GM21529 (cell line): Measurements from ENCODE around the gene CMIP.
"Not testable (repeated sequence)": the region's sequence is repeated elsewhere in the genome, so short reads cannot be mapped to it uniquely, and the experiment has no call there.

ENCODE experiments used
- ATAC-seq: cut with Tn5 transposase; IDR thresholded peaks from one replicate; pipeline ENCODE4 v1.9.1; 2021; ENCODE audit not compliant: unreplicated experiment

CMIP gene

DNA sequence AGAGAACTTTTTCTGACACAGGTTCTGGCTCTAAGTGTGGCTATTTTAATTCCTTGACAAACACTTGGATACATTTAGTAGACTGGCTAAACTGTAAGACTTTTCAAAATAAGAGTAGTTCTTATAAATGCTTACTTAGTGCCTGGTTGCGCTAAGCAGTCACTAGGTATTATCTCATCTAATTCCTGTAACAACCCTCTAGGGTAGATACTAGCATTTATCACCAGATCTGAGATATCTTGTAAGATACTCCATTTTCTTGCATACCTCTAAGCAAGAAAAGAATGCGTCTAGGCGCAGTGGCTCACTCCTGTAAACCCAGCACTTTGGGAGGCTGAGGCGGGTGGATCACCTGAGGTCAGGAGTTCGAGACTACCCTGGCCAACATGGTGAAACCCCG lies 131.2 kb downstream of the CMIP start:
- no peak for ATAC-seq

DNA sequence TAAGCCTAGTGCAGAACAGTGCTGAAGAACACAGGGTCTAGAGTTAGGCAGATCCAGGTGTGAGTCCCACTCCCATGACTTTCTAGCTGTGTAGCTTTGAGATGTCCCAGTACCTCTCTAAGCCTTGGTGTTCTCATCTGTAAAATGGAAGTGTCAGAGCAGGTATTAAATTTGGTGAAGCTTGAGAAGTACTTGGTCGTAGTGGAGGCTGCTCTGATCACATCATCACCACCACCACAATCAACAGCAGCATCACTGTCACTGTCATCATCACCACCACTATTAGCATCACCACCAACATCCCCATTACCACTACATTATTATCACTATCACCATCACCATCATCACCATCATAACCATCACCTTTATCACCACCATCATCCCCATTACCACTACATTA lies 132.1 kb downstream of the CMIP start:
- ATAC-seq, result no peak

DNA sequence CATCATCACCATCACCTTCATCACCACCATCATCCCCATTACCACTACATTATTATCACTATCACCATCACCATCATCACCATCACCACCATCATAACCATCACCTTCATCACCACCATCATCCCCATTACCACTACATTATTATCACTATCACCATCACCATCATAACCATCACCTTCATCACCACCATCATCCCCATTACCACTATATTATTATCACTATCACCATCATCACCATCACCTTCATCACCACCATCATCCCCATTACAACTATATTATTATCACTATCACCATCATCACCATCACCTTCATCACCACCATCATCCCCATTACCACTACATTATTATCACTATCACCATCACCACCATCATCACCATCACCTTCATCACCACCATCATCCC lies 132.7 kb downstream of the CMIP start:
- not testable (repeated sequence) for ATAC-seq

DNA sequence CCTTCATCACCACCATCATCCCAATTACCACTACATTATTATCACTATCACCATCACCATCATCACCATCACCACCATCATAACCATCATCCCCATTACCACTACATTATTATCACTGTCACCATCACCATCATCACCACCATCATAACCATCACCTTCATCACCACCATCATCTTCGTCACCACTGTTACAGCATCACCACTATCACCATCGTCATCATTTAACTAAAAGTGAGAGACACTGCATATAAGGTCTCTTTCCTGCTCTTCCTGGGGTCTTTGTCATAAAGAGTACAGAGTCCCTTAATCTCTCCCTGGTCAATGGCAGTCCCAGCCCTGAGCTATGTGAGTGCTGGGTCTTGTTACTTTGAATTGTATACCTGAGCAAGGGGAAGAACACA lies 133.5 kb downstream of the CMIP start:
- no peak for ATAC-seq

DNA sequence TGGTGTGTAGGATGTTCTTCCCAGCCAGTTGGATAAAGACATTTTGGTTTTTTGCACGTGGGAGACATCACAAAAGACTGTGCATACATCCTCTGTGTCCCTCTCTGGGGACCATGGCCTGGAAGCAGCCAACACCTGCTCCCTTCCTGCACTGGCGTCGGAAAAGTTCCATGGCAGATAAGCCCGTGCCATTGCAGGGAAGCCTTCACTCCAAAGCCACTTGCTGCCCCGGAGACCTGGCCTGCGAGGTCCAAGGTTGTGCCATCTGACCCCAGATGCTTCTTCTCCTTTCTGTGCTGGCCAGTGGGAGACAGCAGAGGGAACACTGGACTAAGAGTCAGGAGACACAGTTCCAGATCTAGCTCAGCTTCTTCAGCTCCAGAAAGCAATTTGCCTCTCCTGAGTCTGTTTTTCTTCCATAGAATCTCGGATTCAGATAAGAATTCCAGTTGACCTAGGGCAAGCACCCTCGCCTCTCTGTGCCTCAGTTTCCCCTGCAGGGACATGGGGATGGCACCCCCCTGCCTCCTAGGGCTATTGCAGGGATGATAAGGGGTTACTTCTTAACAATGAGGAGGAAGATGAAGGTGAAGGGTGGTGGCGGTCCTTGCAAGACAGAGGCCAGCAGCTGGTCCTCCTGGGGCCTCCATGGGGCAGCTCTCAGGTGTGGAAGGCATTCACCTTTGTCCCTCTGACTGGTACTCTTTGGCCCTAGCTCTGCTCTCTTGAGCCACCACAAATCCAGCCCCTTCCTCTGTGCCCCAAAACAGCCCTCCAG lies 134.2 kb downstream of the CMIP start:
- ATAC-seq, result no peak

DNA sequence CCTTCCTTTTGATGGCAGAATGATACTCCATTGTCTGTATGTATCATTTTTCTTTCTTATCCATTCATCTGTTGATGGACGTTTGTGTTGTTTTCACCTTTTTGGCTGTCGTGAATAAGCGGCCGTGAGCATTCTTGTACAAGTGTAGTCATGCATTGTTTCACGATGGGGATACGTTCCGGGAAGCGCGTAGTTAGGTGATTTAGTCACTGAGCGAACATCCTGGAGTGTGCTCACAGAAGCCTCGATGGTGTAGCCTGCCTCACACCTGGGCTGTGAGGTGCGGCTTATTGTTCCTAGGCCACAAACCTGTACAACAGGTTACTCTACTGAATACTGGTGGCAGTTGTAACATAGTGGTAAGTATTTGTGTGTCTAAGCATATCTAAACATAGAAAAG lies 136.5 kb downstream of the CMIP start:
- no peak for ATAC-seq

DNA sequence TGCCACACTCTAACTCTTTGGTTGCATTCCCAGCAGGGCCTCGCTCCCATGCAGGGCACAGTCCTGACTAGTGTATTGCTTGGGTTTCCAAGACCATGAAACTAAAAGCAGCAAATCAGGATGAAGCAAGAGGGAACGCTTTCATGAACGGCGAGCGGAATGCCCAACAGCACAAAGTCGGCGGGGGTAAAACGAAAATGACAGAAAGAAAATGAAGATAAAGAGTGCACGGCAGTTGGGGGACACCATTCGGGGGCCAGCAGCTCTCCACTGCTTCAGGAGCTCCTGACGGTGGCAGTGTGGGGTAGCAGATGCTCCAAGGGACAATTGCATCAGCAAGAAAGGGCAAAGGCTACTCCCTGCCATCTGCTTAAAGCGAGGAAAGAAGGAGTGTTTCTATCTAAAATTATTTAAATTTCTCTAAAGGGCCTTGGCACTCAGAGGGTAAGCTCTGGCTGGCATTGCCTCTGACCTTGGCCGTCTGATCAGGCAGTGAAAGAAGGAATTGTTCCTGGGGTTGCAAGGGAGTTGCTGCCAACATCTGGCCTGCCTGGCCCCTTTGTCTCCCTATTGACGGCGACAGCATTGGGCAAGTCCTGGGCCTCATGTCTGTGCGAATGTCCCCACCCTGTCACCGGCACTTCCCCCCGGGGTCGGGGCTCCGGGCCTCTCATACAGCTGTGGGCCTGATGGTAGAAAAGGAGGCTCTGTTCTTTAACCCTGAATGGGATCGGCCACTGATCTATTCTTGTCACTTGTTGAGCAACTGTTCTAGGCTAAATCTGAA lies 138.2 kb downstream of the CMIP start:
- ATAC-seq, result no peak

DNA sequence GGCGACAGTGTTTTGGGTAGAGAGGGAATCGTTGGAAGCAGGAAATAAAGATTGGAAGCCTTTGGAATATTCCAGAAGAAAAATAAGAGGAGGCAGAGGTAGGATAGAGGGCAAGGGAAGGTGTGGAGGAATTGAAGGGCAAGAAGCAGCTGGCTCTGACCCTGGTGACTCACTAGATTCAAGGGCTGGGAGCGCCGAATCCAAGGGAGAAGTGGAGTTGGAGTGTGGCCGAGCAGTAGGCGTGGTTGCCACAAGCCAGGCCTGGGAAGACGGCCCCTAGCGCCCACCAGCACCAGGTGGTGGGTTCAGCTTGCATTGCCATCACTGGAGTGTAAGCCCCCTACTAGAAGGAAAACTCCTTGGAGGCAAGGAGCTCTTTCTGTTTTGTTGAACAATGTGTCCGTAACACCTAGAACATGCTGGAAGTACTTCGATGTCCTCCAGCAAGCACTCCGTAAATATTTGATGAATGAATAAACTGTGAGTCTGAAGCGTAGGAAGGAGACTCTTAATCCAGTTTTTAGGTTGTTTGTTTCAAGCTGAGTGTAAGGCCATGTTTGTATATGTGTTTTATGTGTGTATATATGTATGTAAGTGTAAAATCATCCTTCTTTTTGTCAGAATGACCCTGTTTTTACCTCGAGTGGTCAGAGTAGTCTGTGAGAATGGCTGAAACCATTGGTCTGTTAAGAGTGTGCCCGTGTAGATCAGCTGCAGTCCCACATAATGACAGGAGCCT lies 139.5 kb downstream of the CMIP start:
- no peak for ATAC-seq

DNA sequence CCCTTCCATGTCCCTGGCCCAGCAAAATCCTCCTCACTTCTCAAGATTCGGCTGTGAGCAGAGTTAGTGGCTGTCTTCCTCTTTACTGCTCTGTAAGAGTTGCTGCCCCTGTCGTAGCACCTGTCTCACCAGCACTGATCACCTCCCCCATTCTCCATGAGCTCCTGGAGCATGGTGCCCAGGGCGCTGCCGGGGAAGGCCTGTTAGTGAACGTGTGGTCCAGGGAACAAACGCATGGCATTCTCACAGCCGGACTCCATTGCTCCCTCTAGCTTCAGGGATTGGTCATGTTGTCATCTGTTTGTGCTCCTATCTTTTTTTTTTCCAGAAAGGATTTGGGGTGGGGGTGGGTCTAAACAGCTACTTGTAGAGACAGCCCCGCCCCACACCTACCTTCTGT lies 141.2 kb downstream of the CMIP start:
- ATAC-seq, result no peak

DNA sequence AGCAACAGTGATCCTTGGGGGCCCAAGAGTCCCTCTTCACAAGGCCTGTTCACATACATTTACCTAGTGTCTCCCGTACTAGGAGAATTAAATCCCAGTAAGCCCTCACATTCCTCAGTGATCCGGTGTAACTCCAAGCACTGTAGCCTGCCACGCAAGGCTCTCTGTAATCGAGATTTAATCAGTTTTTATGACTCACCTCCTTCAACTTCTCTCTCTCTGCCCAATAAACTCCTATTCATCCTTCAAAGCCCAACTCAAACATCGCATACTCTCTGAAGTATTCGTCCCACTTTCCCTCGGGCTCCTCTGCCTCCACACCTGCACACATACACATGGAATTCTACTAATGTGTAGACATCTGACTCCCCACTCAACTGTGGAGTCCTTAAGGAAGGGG lies 141.8 kb downstream of the CMIP start:
- ATAC-seq, result no peak

DNA sequence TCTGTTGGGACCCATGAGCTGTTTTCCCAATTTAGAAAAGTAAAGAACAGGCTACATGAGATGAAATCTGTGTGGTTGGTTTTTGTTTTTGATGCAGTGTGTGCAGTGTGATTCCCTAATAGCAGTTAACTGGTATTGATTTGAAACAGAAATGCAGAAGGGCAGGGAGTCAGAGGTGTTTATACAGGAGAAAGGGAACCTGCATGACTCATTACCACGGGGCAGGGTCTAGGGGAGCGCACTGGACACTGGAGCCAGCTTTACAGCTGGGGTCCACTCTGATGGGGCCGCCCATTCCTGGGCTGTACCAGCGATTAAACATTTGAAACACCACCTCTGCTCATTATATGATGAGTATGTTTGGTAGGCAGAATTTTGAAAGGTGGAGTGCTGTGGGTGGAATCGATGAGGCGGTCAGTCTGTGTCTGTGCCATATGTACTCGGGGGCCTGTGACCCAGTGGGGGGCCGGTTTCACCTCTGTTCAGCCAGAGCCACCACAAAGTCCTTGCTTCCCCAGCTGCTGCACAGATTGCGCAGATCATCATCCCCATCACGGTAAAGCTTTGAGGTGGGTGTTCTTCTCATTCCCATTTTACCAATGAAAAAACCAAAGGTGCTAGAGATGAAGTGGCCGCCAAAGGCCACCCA lies 142.5 kb downstream of the CMIP start:
- ATAC-seq, result no peak

DNA sequence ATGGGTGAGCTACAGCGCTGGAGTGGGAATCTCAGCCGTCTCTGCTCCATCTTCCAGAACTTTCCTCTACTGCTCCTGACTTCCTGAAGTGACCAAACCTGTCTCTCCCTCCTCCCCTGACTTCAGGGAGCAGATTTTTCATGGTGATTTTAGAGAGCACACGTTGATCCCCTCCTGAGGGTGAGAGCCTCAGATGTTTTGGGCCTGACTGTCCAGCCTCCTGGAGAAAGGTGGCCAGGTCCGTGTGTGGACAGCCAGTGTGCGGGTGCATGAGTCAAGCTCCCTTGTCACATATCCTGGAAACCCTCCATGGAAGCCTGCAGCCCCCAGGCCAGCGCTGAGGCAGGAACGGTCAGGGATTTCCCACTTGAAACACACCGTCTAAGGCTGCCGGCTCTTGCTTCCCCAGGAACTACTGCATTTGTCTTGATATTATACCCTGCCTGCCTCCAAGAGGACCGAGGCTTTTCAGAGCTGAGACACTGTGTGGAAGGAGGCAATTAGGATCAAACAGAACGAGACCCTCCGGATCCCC lies 143.1 kb downstream of the CMIP start:
- ATAC-seq, result no peak

DNA sequence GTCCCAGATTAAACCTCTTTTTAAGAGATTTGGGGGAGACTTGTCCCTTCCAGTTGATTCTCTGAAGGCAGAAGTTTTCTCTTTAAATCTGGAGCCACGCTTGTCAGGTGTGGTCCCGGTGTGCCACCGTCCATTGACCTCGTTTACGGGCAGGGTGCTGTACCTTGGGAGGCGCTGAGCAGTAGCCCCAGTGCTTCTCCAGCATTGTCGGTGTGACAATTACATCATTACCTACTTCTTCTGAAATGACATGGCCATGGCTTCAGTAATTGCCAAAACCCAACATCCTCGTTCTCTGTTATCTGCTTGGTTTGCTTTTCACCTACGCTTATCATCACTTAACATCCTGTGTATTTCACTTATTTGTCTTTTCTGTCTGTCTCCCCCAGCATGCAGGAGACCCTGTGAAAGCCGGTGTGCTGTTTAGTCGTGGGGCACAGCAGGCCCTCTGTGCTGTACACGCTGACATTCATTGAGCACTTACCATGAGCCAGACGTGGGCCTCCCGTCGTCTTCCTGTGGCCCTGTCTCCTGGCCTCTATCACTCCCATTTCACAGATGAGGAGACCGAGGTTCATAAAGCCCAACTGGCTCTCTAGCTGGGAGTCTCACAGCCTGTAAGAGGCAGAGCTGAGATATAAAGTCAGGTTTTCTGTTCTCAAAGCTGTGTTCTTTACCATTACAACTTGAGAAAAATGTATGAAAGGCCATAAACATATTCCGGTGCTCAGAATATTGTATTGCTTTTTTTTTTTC lies 143.9 kb downstream of the CMIP start:
- ATAC-seq, result no peak

DNA sequence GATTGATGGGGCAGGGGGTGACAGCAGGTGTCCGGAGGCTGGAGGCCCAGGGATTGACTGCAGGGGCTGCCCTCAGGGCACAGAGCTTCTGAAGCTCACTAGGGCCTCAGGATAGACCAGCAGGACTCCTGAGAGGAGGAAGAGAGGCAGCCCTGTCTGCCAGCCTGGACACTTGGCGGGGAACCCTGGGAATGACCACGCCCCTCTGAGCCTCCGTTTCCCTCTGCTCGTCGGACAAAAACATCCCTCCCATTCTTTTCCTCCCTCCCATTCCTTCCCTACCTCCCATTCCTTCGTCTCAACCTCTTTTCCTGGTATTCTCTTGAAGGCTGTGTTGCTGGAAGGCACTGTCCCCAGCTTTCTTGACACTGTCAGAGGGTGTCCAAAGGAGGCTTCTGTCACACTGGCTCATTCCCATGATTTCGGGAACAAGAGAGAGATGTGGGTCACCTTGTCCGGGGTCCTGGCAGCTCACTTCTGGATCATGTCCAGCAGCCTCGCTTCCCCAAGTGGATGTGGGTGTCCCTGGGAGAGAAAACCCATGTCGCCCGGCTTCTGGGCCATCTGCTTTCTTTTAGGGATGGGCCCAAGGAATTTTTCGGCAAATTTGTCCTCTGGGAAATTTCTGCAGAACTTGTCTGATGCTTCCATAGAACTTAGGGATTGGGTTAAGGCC lies 145.5 kb downstream of the CMIP start:
- no peak for ATAC-seq

DNA sequence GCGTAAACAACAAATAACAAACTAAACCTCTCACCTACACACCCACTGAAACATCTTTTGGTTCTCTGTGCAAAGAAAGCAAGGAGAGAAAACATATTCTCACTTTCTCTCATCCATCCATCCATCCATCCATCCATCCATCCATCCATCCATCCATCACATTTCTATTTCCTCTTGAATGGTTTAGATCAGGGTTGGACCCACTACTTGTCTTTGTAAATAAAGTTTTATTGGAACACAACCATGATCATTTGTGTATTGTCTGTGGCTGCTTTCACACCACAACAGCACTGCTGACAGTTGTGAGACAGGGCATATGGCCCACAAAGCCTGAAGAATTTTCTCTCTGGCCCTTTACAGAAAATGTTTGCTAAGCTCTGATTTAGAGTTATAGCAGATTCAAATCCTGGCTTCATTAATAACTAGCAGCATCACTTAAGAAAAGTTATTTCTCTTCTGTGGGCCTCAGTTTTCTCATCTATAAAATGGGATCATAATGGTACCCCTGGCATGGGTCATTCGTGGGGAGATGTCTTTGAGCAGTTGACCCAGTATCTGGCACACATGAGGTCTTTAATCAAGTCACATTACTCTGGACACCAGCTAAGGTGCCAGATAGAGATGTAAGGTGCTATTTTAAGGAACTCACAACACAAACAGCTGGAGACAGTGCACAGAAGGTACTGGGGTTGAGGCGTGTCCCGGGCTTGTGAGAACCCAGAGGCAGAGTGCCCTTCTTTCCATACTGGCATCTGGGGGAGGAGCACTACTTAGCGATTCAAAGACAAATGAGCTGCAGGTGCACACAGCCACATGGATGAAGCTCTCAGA lies 146.3 kb downstream of the CMIP start:
- ATAC-seq, result no peak

DNA sequence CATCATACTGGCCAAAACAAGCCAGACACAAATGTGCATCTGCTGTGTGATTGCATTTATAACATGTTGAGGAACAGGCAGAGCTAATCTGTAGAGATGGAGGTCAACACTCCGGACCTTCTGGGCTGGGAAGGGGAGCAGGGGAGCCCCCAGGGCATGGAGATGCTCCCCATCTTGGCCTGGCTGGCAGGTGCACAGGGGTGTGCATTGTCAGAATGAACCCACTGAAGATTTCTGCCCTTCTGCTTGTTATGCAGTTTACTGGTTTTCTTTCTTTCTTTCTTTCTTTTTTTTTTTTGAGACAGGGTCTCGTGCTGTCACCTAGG lies 146.9 kb downstream of the CMIP start:
- no peak for ATAC-seq

DNA sequence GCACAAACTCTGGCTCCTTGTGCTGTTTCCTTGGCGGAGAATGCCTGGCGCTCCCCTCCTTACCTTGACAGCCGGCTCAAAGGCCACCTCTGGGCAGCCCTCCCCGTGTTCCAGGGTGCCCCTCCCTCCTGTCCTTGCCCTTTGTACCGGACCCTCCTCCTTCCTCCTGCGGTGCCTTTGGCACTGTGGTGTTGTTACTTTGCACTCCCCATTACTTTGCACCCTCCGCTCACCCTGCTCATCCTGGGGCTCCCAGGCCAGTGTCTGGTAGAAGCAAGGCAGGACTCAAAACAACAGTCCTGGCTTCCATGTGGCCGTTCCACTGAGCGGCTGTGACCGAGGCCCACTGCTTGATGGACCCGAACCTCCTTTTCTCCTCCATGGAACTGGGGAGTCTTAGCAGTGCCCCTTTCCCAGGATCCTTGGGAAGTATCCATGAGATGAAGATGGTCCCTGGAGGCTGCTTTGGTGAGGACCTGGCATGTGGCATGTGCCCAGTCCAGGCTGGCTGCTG lies 147.8 kb downstream of the CMIP start:
- no peak for ATAC-seq

DNA sequence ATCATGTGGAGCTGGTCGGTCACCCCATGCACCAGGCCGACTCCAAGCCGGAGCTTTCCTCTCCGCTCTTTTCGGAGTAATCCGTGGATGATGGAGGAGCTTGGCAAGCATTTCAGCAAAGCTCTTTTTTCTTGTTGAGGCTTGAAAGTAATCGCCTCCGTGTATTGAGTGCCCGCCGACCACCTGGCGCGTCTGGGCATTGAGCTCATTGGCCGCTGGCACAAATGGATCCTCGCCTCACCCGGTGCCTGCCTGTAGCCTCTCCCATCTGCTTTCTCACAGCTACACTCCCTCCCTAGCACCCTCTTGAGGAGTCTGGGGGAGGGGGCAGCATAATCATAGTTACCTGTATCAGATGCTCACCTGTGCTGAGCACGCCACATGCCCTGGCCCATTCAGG lies 148.9 kb downstream of the CMIP start:
- no peak for ATAC-seq
